ENCODE data around the gene GTPBP3. TPM values are rescaled to one million over a fixed set of nuclear protein-coding genes. Genes with fewer than 3 reads are reported as not detected.

GTPBP3 gene
- total RNA-seq, 1 experiment from 2014 or later: 73.0 TPM

GRCh38 chr19:17314007-17314593, 23.3 kb upstream of the GTPBP3 start:
- Histone ChIP-seq H3K4me2 (ENCODE audit: low read length) (no peak overlapping the region), H3K9ac (ENCODE audit: low read length) (no peak overlapping the region), H3K79me2 (ENCODE audit: insufficient read depth, low read length) (peaks cover 47% of the 10 kb centered on the region), H3K9me2 (ENCODE audit: insufficient read depth) (no peaks in the 10 kb centered on the region), H3K4me3 (replicated peaks in 1 of 2; ENCODE audit: low read depth in 1 of 2, low read length in 2 of 2) (no peak overlapping the region), H3K9me3 (ENCODE audit: control insufficient read depth in 1 of 2, insufficient read depth in 1 of 2, low read depth in 1 of 2, low read length in 2 of 2) (no peaks in the 10 kb centered on the region), H3K36me3 (ENCODE audit: control insufficient read depth in 1 of 2, insufficient read depth in 2 of 2, low read length in 2 of 2) (peaks cover 8 to 19% of the 10 kb centered on the region in 2 experiments), H4K20me1 (ENCODE audit: insufficient read depth) (no peaks in the 10 kb centered on the region), H3K27me3 (ENCODE audit: insufficient read depth, low read length) (no peaks in the 10 kb centered on the region), H2AFZ (ENCODE audit: low read depth, low read length, poor library complexity, severe bottlenecking) (no peak overlapping the region), H3K4me1 (ENCODE audit: control insufficient read depth in 1 of 2, insufficient read depth in 2 of 2, low read length in 2 of 2) (peaks cover 37 to 51% of the 10 kb centered on the region in 2 experiments), H3K27ac (ENCODE audit: low read depth, low read length) (peak overlapping the region; percentile 24; the same call in 1 of the 2 replicates)
- ATAC-seq: no peak
- TF ChIP-seq RAD21 (IDR thresholded peaks at IDR 0.05; ENCODE audit: low read depth): no peak
- no peak for TF ChIP-seq ZFX (IDR thresholded peaks at IDR 0.05)
- TF ChIP-seq CBX3 (IDR thresholded peaks at IDR 0.05; ENCODE audit: low read depth): no peak
- TF ChIP-seq CTCF (IDR thresholded peaks at IDR 0.05 in 2 of 3, conservative IDR thresholded peaks at IDR 0.05 in 1 of 3; ENCODE audit: borderline replicate concordance in 1 of 3, insufficient read depth in 1 of 3, low read depth in 2 of 3, low read length in 2 of 3): no peak
- TF ChIP-seq EZH2phosphoT487 (IDR thresholded peaks at IDR 0.05; ENCODE audit: borderline replicate concordance): no peak
- TF ChIP-seq ELF1 (IDR thresholded peaks at IDR 0.05; ENCODE audit: borderline replicate concordance, low read depth): no peak
- no peak for TF ChIP-seq REST (IDR thresholded peaks at IDR 0.05; ENCODE audit: low read depth)
- TF ChIP-seq SRF (IDR thresholded peaks at IDR 0.05; ENCODE audit: low read depth): no peak
- no peak for TF ChIP-seq EGR1 (IDR thresholded peaks at IDR 0.05; ENCODE audit: low read depth)
- TF ChIP-seq, protein P1, sequence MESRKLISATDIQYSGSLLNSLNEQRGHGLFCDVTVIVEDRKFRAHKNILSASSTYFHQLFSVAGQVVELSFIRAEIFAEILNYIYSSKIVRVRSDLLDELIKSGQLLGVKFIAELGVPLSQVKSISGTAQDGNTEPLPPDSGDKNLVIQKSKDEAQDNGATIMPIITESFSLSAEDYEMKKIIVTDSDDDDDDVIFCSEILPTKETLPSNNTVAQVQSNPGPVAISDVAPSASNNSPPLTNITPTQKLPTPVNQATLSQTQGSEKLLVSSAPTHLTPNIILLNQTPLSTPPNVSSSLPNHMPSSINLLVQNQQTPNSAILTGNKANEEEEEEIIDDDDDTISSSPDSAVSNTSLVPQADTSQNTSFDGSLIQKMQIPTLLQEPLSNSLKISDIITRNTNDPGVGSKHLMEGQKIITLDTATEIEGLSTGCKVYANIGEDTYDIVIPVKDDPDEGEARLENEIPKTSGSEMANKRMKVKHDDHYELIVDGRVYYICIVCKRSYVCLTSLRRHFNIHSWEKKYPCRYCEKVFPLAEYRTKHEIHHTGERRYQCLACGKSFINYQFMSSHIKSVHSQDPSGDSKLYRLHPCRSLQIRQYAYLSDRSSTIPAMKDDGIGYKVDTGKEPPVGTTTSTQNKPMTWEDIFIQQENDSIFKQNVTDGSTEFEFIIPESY (IDR thresholded peaks at IDR 0.05; ENCODE audit: extremely low read depth, insufficient replicate concordance, low read length): no peak
- TF ChIP-seq EZH2 (IDR thresholded peaks at IDR 0.05): no peak
- no peak for TF ChIP-seq ATF3 (IDR thresholded peaks at IDR 0.05)
- TF ChIP-seq ZNF274 (IDR thresholded peaks at IDR 0.05; ENCODE audit: low read depth, low read length): no peak
- TF ChIP-seq YY1 (IDR thresholded peaks at IDR 0.05; ENCODE audit: extremely low read depth, insufficient replicate concordance, low read depth, low read length): no peak
- no peak for TF ChIP-seq SP1 (IDR thresholded peaks at IDR 0.05; ENCODE audit: low read depth)
- no peak for TF ChIP-seq POLR2AphosphoS5 (IDR thresholded peaks at IDR 0.05; ENCODE audit: low read depth, low read length)
- TF ChIP-seq FOSL1 (IDR thresholded peaks at IDR 0.05; ENCODE audit: low read depth): no peak
- TF ChIP-seq SIN3A (IDR thresholded peaks at IDR 0.05; ENCODE audit: low read depth): no peak
- CTCF ChIA-PET: no interaction called here
- POLR2A ChIA-PET: no interaction called here
- no peak for DNase-seq (ENCODE audit: low read depth, low spot score)
- intact Hi-C loops (cut with micrococcal nuclease): no loop called here
- no TSS peak for BruUV-seq (replicated peaks)
- RAD21 ChIA-PET (ENCODE audit: low non-redundant PET in 1 of 2, low total read pairs in 2 of 2, uncharacterized antibody in 2 of 2, unreplicated experiment in 2 of 2): no interaction called here
